Spinal cord (tissue), 10 donors: ENCODE data around the gene UBASH3A. TPM values are rescaled to one million over a fixed set of nuclear protein-coding genes. Genes with fewer than 3 reads are reported as not detected.

Experiments used
- DNase-seq, 6 donors: peaks; one replicate each; pipeline versions ENCODE4 v3.0.0 to v3.0.0-alpha.2; 2013 to 2015; ENCODE audit warnings: low spot score in 6 of 6, low read depth in 4 of 6
- H3K27ac ChIP-seq: one replicate; pipeline ENCODE4 v1.5.1; 2013; ENCODE audit warnings: low read depth, low read length, control low read depth
- H3K27me3 ChIP-seq: one replicate; pipeline ENCODE4 v1.6.1; 2013; ENCODE audit warnings: low read length; ENCODE audit not compliant: control insufficient read depth, insufficient read depth
- H3K36me3 ChIP-seq: one replicate; pipeline ENCODE4 v1.6.1; 2013; ENCODE audit warnings: low read length; ENCODE audit not compliant: control insufficient read depth, insufficient read depth
- H3K4me1 ChIP-seq: one replicate; pipeline ENCODE4 v1.6.1; 2013; ENCODE audit warnings: low read length; ENCODE audit not compliant: control insufficient read depth, insufficient read depth
- H3K4me3 ChIP-seq: one replicate; pipeline ENCODE4 v1.5.1; 2013; ENCODE audit warnings: low read depth, low read length, control low read depth
- H3K9me3 ChIP-seq: one replicate; pipeline ENCODE4 v1.6.1; 2013; ENCODE audit warnings: low read length; ENCODE audit not compliant: control insufficient read depth, insufficient read depth
- WGBS: methylation state at CpG from one replicate; pipeline ENCODE4 v1.1.5; 2013; ENCODE audit warnings: missing lambda C conversion rate; ENCODE audit not compliant: insufficient coverage; 5-methylcytosine and 5-hydroxymethylcytosine counted together
- polyA plus RNA-seq, 2 donors: library from polyadenylated mRNA; unstranded; fragments of 120-200 nt; gene quantifications; one replicate each; pipeline ENCODE4 v1.2.1, GENCODE V29; 2013; ENCODE audit not compliant: insufficient read length in 2 of 2
- total RNA-seq, 2 donors: library from RNA; depleted of rRNA in 1 of 2; stranded (reverse); fragments of 120-200 nt in 1 of 2; fragments of >200 nt in 1 of 2; gene quantifications; one replicate each; pipeline versions ENCODE4 v1.2.3 to v1.2.4, GENCODE V29; 2013 to 2014
- donor health status: healthy.

Gene UBASH3A
- total and polyA plus RNA-seq, 4 donors = 0.06 TPM; not detected in 3

GRCh38 chr21:42363312-42363711 lies 40.4 kb upstream of the UBASH3A start:
- Histone ChIP-seq H3K27ac (no peak overlapping the region), H3K4me3 (no peak overlapping the region), H3K36me3 (no peaks in the 10 kb centered on the region), H3K27me3 (no peaks in the 10 kb centered on the region), H3K9me3 (no peaks in the 10 kb centered on the region), H3K4me1 (no peaks in the 10 kb centered on the region)
- no peak for DNase-seq
- 87% methylated on average over 4 of the region's 8 CpGs for WGBS

GRCh38 chr21:42364304-42364865 lies 39.3 kb upstream of the UBASH3A start:
- Histone ChIP-seq H3K27me3 (no peaks in the 10 kb centered on the region), H3K36me3 (no peaks in the 10 kb centered on the region), H3K27ac (no peak overlapping the region), H3K4me3 (no peak overlapping the region), H3K4me1 (no peaks in the 10 kb centered on the region), H3K9me3 (no peaks in the 10 kb centered on the region)
- WGBS = 73% methylated on average over 13 of the region's 13 CpGs
- DNase-seq = no peak

GRCh38 chr21:42365770-42366169 lies 37.9 kb upstream of the UBASH3A start:
- WGBS = 94% methylated on average over 4 of the region's 6 CpGs
- Histone ChIP-seq H3K36me3 (no peaks in the 10 kb centered on the region), H3K9me3 (no peaks in the 10 kb centered on the region), H3K27me3 (no peaks in the 10 kb centered on the region), H3K4me1 (no peaks in the 10 kb centered on the region), H3K27ac (no peak overlapping the region), H3K4me3 (no peak overlapping the region)
- DNase-seq = no peak

GRCh38 chr21:42366292-42367010 lies 37.3 kb upstream of the UBASH3A start, which contains the start of gene TFF1:
TFF1 (minus strand) TSS chr21:42366535; CDS start chr21:42366495, 40 bp downstream.
- no peak within 1 kb of the TSS for H3K4me3 ChIP-seq
- no peak within 1 kb of the TSS for H3K27ac ChIP-seq
- no peaks in the 10 kb centered on the region for H3K36me3 ChIP-seq
- WGBS = 94% methylated on average over 16 of the region's 19 CpGs
- no peaks in the 10 kb centered on the region for H3K9me3 ChIP-seq
- no peaks in the 10 kb centered on the region for H3K4me1 ChIP-seq
- DNase-seq = no peak
- no peaks in the 10 kb centered on the region for H3K27me3 ChIP-seq

- no peak overlapping the region for H3K4me3 ChIP-seq
- H3K36me3 ChIP-seq = no peaks in the 10 kb centered on the region
- no peak for DNase-seq
- H3K9me3 ChIP-seq = no peaks in the 10 kb centered on the region
- H3K27ac ChIP-seq = no peak overlapping the region
- WGBS = 85% methylated on average over 13 of the region's 14 CpGs
- no peaks in the 10 kb centered on the region for H3K4me1 ChIP-seq
- no peaks in the 10 kb centered on the region for H3K27me3 ChIP-seq
These were observed 36.1 kb upstream of the UBASH3A start for GRCh38 chr21:42367367-42368165.

- no peaks in the 10 kb centered on the region for H3K27me3 ChIP-seq
- H3K4me3 ChIP-seq = no peak overlapping the region
- peaks cover 6% of the 10 kb centered on the region for H3K4me1 ChIP-seq
- DNase-seq = no peak
- H3K27ac ChIP-seq = no peak overlapping the region
- no peaks in the 10 kb centered on the region for H3K9me3 ChIP-seq
- no peaks in the 10 kb centered on the region for H3K36me3 ChIP-seq
- WGBS = 84% methylated on average over 13 of the region's 16 CpGs
These were observed 33.9 kb upstream of the UBASH3A start for GRCh38 chr21:42369821-42370220.

- no peaks in the 10 kb centered on the region for H3K36me3 ChIP-seq
- H3K4me3 ChIP-seq = no peak overlapping the region
- DNase-seq = no peak
- H3K4me1 ChIP-seq = peaks cover 11% of the 10 kb centered on the region
- 85% methylated on average over 17 of the region's 18 CpGs for WGBS
- H3K27ac ChIP-seq = no peak overlapping the region
- no peaks in the 10 kb centered on the region for H3K9me3 ChIP-seq
- no peaks in the 10 kb centered on the region for H3K27me3 ChIP-seq
These were observed 32.6 kb upstream of the UBASH3A start for GRCh38 chr21:42370894-42371654.

- WGBS = 81% methylated on average over 19 of the region's 25 CpGs
- Histone ChIP-seq H3K36me3 (no peaks in the 10 kb centered on the region), H3K9me3 (no peaks in the 10 kb centered on the region), H3K27me3 (peaks cover 2% of the 10 kb centered on the region), H3K4me3 (no peak overlapping the region), H3K27ac (no peak overlapping the region), H3K4me1 (peaks cover 11% of the 10 kb centered on the region)
- no peak for DNase-seq
These were observed 30.4 kb upstream of the UBASH3A start for GRCh38 chr21:42373196-42373907.
